Measurements from ENCODE around the gene ZNF689. TPM values are rescaled to one million over a fixed set of nuclear protein-coding genes. Genes with fewer than 3 reads are reported as not detected.

ZNF689 gene
- total and polyA plus RNA-seq, 2 of the 13 experiments (the other 11 are each of a cell fraction or from before 2014, with no cell fraction given): 9.7 to 19.5 TPM

GRCh38 chr16:30657866-30658730 is 47.9 kb upstream of the ZNF689 start, which contains the start of gene FBRS (continued):
- peak; percentile 49 for TF ChIP-seq ZHX2 (IDR thresholded peaks at IDR 0.05; ENCODE audit: low read depth)
- TF ChIP-seq ZHX2 (CRISPR knock-in tag; IDR thresholded peaks at IDR 0.05; ENCODE audit: borderline replicate concordance): no peak; the same call in 1 of the 2 replicates
- no peak; the same call in 1 of the 2 replicates for TF ChIP-seq ZNF142 (CRISPR knock-in tag; IDR thresholded peaks at IDR 0.05)
- TF ChIP-seq ZNF512B (CRISPR knock-in tag; IDR thresholded peaks at IDR 0.05; ENCODE audit: borderline replicate concordance): no peak
- no peak for TF ChIP-seq ZNF30 (CRISPR knock-in tag; IDR thresholded peaks at IDR 0.05)
- TF ChIP-seq ZNF205 (CRISPR knock-in tag; IDR thresholded peaks at IDR 0.05): peak; percentile 24; the same call in 1 of the 2 replicates
- TF ChIP-seq BRCA1 (CRISPR knock-in tag; IDR thresholded peaks at IDR 0.05): no peak
- peak; percentile 61 for TF ChIP-seq THRA (CRISPR knock-in tag; IDR thresholded peaks at IDR 0.05; ENCODE audit: borderline replicate concordance)
- peak; percentile 95; the same call in 1 of the 2 replicates for TF ChIP-seq ZNF766 (CRISPR knock-in tag; IDR thresholded peaks at IDR 0.05; ENCODE audit: borderline replicate concordance)
- TF ChIP-seq ZNF720 (CRISPR knock-in tag; IDR thresholded peaks at IDR 0.05): no peak
- no peak for TF ChIP-seq DPF2 (CRISPR knock-in tag; IDR thresholded peaks at IDR 0.05; ENCODE audit: borderline replicate concordance, low read depth)

Measured in HepG2 (cell line).